ENCODE results near the gene PTOV1.
A peak's percentile ranks its signal among the peaks of the same experiment; 100 is the strongest.

PTOV1 gene

GRCh38 chr19:49892716-49893115 lies 41.8 kb downstream of the PTOV1 start:
- H3K9me3 ChIP-seq (ENCODE audit: control insufficient read depth in 5 of 5, low read length in 5 of 5), result no peaks in the 10 kb centered on the region
- H3K36me3 ChIP-seq (ENCODE audit: control insufficient read depth in 5 of 5, insufficient read depth in 5 of 5, low read length in 5 of 5), result peaks cover 0 to 6% (median 3%) of the 10 kb centered on the region in 5 donors
- peaks cover 0 to 27% (median 9%) of the 10 kb centered on the region in 5 donors for H3K27me3 ChIP-seq (ENCODE audit: control insufficient read depth in 5 of 5, insufficient read depth in 4 of 5, low read length in 5 of 5)
- H3K9ac ChIP-seq (ENCODE audit: low read length in 5 of 5), result no peak overlapping the region
- no peak overlapping the region for H3K27ac ChIP-seq (ENCODE audit: low read depth, low read length)
- peaks cover 0 to 36% (median 21%) of the 10 kb centered on the region in 5 donors for H3K4me1 ChIP-seq (ENCODE audit: control insufficient read depth in 5 of 5, insufficient read depth in 5 of 5, low read length in 5 of 5)
- H3K4me3 ChIP-seq (ENCODE audit: low read depth in 1 of 5, low read length in 5 of 5), result no peak overlapping the region

- no peaks in the 10 kb centered on the region for H3K36me3 ChIP-seq (ENCODE audit: control insufficient read depth in 5 of 5, insufficient read depth in 5 of 5, low read length in 5 of 5)
- H3K4me1 ChIP-seq (ENCODE audit: control insufficient read depth in 5 of 5, insufficient read depth in 5 of 5, low read length in 5 of 5), result peaks cover 0 to 39% (median 19%) of the 10 kb centered on the region in 5 donors
- no peak overlapping the region for H3K27ac ChIP-seq (ENCODE audit: low read depth, low read length)
- H3K9ac ChIP-seq (ENCODE audit: low read length in 5 of 5), result no peak overlapping the region
- H3K9me3 ChIP-seq (ENCODE audit: control insufficient read depth in 5 of 5, low read length in 5 of 5), result no peaks in the 10 kb centered on the region
- H3K27me3 ChIP-seq (ENCODE audit: control insufficient read depth in 5 of 5, insufficient read depth in 4 of 5, low read length in 5 of 5), result peaks cover 0 to 27% (median 9%) of the 10 kb centered on the region in 5 donors
- no peak overlapping the region for H3K4me3 ChIP-seq (ENCODE audit: low read depth in 1 of 5, low read length in 5 of 5)
Measured at GRCh38 chr19:49894011-49894664, 43.2 kb downstream of the PTOV1 start.

GRCh38 chr19:49894879-49895565 lies 44.1 kb downstream of the PTOV1 start:
- peaks cover 0 to 34% (median 18%) of the 10 kb centered on the region in 5 donors for H3K4me1 ChIP-seq (ENCODE audit: control insufficient read depth in 5 of 5, insufficient read depth in 5 of 5, low read length in 5 of 5)
- H3K9ac ChIP-seq (ENCODE audit: low read length in 5 of 5), result no peak overlapping the region
- H3K9me3 ChIP-seq (ENCODE audit: control insufficient read depth in 5 of 5, low read length in 5 of 5), result no peaks in the 10 kb centered on the region
- no peak overlapping the region for H3K4me3 ChIP-seq (ENCODE audit: low read depth in 1 of 5, low read length in 5 of 5)
- H3K36me3 ChIP-seq (ENCODE audit: control insufficient read depth in 5 of 5, insufficient read depth in 5 of 5, low read length in 5 of 5), result no peaks in the 10 kb centered on the region
- no peak overlapping the region for H3K27ac ChIP-seq (ENCODE audit: low read depth, low read length)
- peaks cover 0 to 27% (median 9%) of the 10 kb centered on the region in 5 donors for H3K27me3 ChIP-seq (ENCODE audit: control insufficient read depth in 5 of 5, insufficient read depth in 4 of 5, low read length in 5 of 5)

- no peak overlapping the region for H3K27ac ChIP-seq (ENCODE audit: low read depth, low read length)
- peaks cover 0 to 27% (median 9%) of the 10 kb centered on the region in 5 donors for H3K27me3 ChIP-seq (ENCODE audit: control insufficient read depth in 5 of 5, insufficient read depth in 4 of 5, low read length in 5 of 5)
- H3K9ac ChIP-seq (ENCODE audit: low read length in 5 of 5), result no peak overlapping the region
- no peaks in the 10 kb centered on the region for H3K9me3 ChIP-seq (ENCODE audit: control insufficient read depth in 5 of 5, low read length in 5 of 5)
- H3K4me1 ChIP-seq (ENCODE audit: control insufficient read depth in 5 of 5, insufficient read depth in 5 of 5, low read length in 5 of 5), result peaks cover 0 to 30% (median 14%) of the 10 kb centered on the region in 5 donors
- H3K4me3 ChIP-seq (ENCODE audit: low read depth in 1 of 5, low read length in 5 of 5), result peak overlapping the region in 1 of 5 donors; percentile 38
- H3K36me3 ChIP-seq (ENCODE audit: control insufficient read depth in 5 of 5, insufficient read depth in 5 of 5, low read length in 5 of 5), result no peaks in the 10 kb centered on the region
Measured at GRCh38 chr19:49895566-49896297, 44.8 kb downstream of the PTOV1 start.

GRCh38 chr19:49896863-49897621 lies 46.1 kb downstream of the PTOV1 start, which contains the start of gene IL4I1:
Gene IL4I1, minus strand, starts transcription at chr19:49896887. Its CDS starts 727 bp downstream, at chr19:49896160.
- peak within 1 kb of the TSS in 1 of 5 donors; percentile 40 for H3K4me3 ChIP-seq (ENCODE audit: low read depth in 1 of 5, low read length in 5 of 5)
- no peaks in the 10 kb centered on the region for H3K36me3 ChIP-seq (ENCODE audit: control insufficient read depth in 5 of 5, insufficient read depth in 5 of 5, low read length in 5 of 5)
- peaks cover 0 to 30% (median 11%) of the 10 kb centered on the region in 5 donors for H3K4me1 ChIP-seq (ENCODE audit: control insufficient read depth in 5 of 5, insufficient read depth in 5 of 5, low read length in 5 of 5)
- H3K9me3 ChIP-seq (ENCODE audit: control insufficient read depth in 5 of 5, low read length in 5 of 5), result no peaks in the 10 kb centered on the region
- peak within 1 kb of the TSS in 2 of 5 donors; percentile 30 to 59 for H3K9ac ChIP-seq (ENCODE audit: low read length in 5 of 5)
- H3K27ac ChIP-seq (ENCODE audit: low read depth, low read length), result peak within 1 kb of the TSS; percentile 65
- H3K27me3 ChIP-seq (ENCODE audit: control insufficient read depth in 5 of 5, insufficient read depth in 4 of 5, low read length in 5 of 5), result peaks cover 0 to 23% (median 5%) of the 10 kb centered on the region in 5 donors

GRCh38 chr19:49904136-49904535 lies 53.2 kb downstream of the PTOV1 start:
- peaks cover 0 to 8% (median 0%) of the 10 kb centered on the region in 5 donors for H3K4me1 ChIP-seq (ENCODE audit: control insufficient read depth in 5 of 5, insufficient read depth in 5 of 5, low read length in 5 of 5)

GRCh38 chr19:49906879-49907564 lies 56.1 kb downstream of the PTOV1 start:
- no peak overlapping the region for H3K4me3 ChIP-seq (ENCODE audit: low read depth in 1 of 5, low read length in 5 of 5)
- H3K4me1 ChIP-seq (ENCODE audit: control insufficient read depth in 5 of 5, insufficient read depth in 5 of 5, low read length in 5 of 5), result peaks cover 0 to 29% (median 11%) of the 10 kb centered on the region in 5 donors
- no peaks in the 10 kb centered on the region for H3K27me3 ChIP-seq (ENCODE audit: control insufficient read depth in 5 of 5, insufficient read depth in 4 of 5, low read length in 5 of 5)
- no peaks in the 10 kb centered on the region for H3K9me3 ChIP-seq (ENCODE audit: control insufficient read depth in 5 of 5, low read length in 5 of 5)
- peak overlapping the region in 1 of 5 donors; percentile 57 for H3K9ac ChIP-seq (ENCODE audit: low read length in 5 of 5)
- H3K36me3 ChIP-seq (ENCODE audit: control insufficient read depth in 5 of 5, insufficient read depth in 5 of 5, low read length in 5 of 5), result peaks cover 0 to 38% (median 28%) of the 10 kb centered on the region in 5 donors
- no peak overlapping the region for H3K27ac ChIP-seq (ENCODE audit: low read depth, low read length)

More at GRCh38 chr19:49904136-49904535, 53.2 kb downstream of the PTOV1 start:
- Histone ChIP-seq H3K9ac (ENCODE audit: low read length in 5 of 5) (peak overlapping the region in 2 of 5 donors; percentile 23 to 40), H3K27me3 (ENCODE audit: control insufficient read depth in 5 of 5, insufficient read depth in 4 of 5, low read length in 5 of 5) (no peaks in the 10 kb centered on the region), H3K36me3 (ENCODE audit: control insufficient read depth in 5 of 5, insufficient read depth in 5 of 5, low read length in 5 of 5) (peaks cover 0 to 30% (median 24%) of the 10 kb centered on the region in 5 donors), H3K27ac (ENCODE audit: low read depth, low read length) (no peak overlapping the region), H3K9me3 (ENCODE audit: control insufficient read depth in 5 of 5, low read length in 5 of 5) (no peaks in the 10 kb centered on the region), H3K4me3 (ENCODE audit: low read depth in 1 of 5, low read length in 5 of 5) (no peak overlapping the region)

- Histone ChIP-seq H3K4me1 (ENCODE audit: control insufficient read depth in 5 of 5, insufficient read depth in 5 of 5, low read length in 5 of 5) (peaks cover 0 to 29% (median 11%) of the 10 kb centered on the region in 5 donors), H3K9ac (ENCODE audit: low read length in 5 of 5) (no peak overlapping the region), H3K9me3 (ENCODE audit: control insufficient read depth in 5 of 5, low read length in 5 of 5) (no peaks in the 10 kb centered on the region), H3K27me3 (ENCODE audit: control insufficient read depth in 5 of 5, insufficient read depth in 4 of 5, low read length in 5 of 5) (no peaks in the 10 kb centered on the region), H3K36me3 (ENCODE audit: control insufficient read depth in 5 of 5, insufficient read depth in 5 of 5, low read length in 5 of 5) (peaks cover 0 to 45% (median 31%) of the 10 kb centered on the region in 5 donors), H3K4me3 (ENCODE audit: low read depth in 1 of 5, low read length in 5 of 5) (no peak overlapping the region), H3K27ac (ENCODE audit: low read depth, low read length) (no peak overlapping the region)
Measured at GRCh38 chr19:49907745-49908446, 56.9 kb downstream of the PTOV1 start.
